CD14-positive monocyte (primary cell): ENCODE data around the gene SPATA2. TPM values are rescaled to one million over a fixed set of nuclear protein-coding genes. Genes with fewer than 3 reads are reported as not detected.

Source experiments
- DNase-seq, 3 donors: peaks; one replicate each; pipeline ENCODE4 v3.0.0-alpha.2; 2011 to 2022
- H2AFZ ChIP-seq: 2 replicates; pipeline ENCODE4 v1.6.0; 2012; ENCODE audit warnings: mild to moderate bottlenecking, low read depth, low read length, inconsistent platforms; ENCODE audit not compliant: insufficient read depth, poor library complexity, severe bottlenecking
- H3K27ac ChIP-seq, 2 donors: 1 replicate in 1 of 2; 2 replicates in 1 of 2; pipeline ENCODE4 v1.5.1; 2012 to 2013; ENCODE audit warnings: low read length in 2 of 2, control low read depth in 1 of 2, inconsistent platforms in 1 of 2, low read depth in 1 of 2, mild to moderate bottlenecking in 1 of 2
- H3K27me3 ChIP-seq, 2 donors: one replicate each; pipeline versions ENCODE4 v1.6.0 to v1.6.1; 2011 to 2013; ENCODE audit warnings: low read length in 2 of 2; ENCODE audit not compliant: control insufficient read depth in 2 of 2, insufficient read depth in 2 of 2
- H3K36me3 ChIP-seq, 2 donors: replicated peaks in 1 of 2; 1 replicate in 1 of 2; 2 replicates in 1 of 2; pipeline versions ENCODE4 v1.5.1 to v1.6.1; 2012 to 2013; ENCODE audit warnings: low read length in 2 of 2, control low read depth in 1 of 2, inconsistent platforms in 1 of 2, mild to moderate bottlenecking in 1 of 2; ENCODE audit not compliant: insufficient read depth in 2 of 2, control insufficient read depth in 1 of 2
- H3K4me1 ChIP-seq, 2 donors: 1 replicate in 1 of 2; 2 replicates in 1 of 2; pipeline versions ENCODE4 v1.5.1 to v1.6.1; 2012 to 2013; ENCODE audit warnings: low read length in 2 of 2, control low read depth in 1 of 2, inconsistent platforms in 1 of 2, mild to moderate bottlenecking in 1 of 2, moderate library complexity in 1 of 2; ENCODE audit not compliant: insufficient read depth in 2 of 2, control insufficient read depth in 1 of 2
- H3K4me2 ChIP-seq: replicated peaks from 2 replicates; pipeline ENCODE3; 2012; ENCODE audit warnings: low read length, moderate library complexity, mild to moderate bottlenecking; ENCODE audit not compliant: poor library complexity, severe bottlenecking; ENCODE audit errors: extremely low read depth
- H3K4me3 ChIP-seq, 3 experiments: fragments of 200-600 bp in 1 of 3; sonication (generic) in 1 of 3; replicated peaks in 1 of 3; 1 replicate in 2 of 3; 2 replicates in 1 of 3; pipeline ENCODE4 v1.5.1; 2011 to 2013; ENCODE audit warnings: low read length in 3 of 3, mild to moderate bottlenecking in 3 of 3, control low read depth in 2 of 3, low read depth in 2 of 3, inconsistent platforms in 1 of 3, moderate library complexity in 1 of 3
- H3K79me2 ChIP-seq: 2 replicates; pipeline ENCODE4 v1.6.0; 2012; ENCODE audit warnings: mild to moderate bottlenecking, control low read depth, inconsistent platforms, low read length, moderate library complexity; ENCODE audit not compliant: insufficient read depth
- H3K9ac ChIP-seq: 2 replicates; pipeline ENCODE4 v1.6.0; 2017; ENCODE audit warnings: low read length, mild to moderate bottlenecking; ENCODE audit not compliant: insufficient read depth, poor library complexity, severe bottlenecking
- H3K9me3 ChIP-seq, 2 donors: replicated peaks in 1 of 2; 1 replicate in 1 of 2; 2 replicates in 1 of 2; pipeline versions ENCODE4 v1.5.1 to v1.6.1; 2012 to 2013; ENCODE audit warnings: low read length in 2 of 2, control low read depth in 1 of 2; ENCODE audit not compliant: control insufficient read depth in 1 of 2, insufficient read depth in 1 of 2
- H4K20me1 ChIP-seq: 2 replicates; pipeline ENCODE4 v1.6.0; 2012; ENCODE audit warnings: mild to moderate bottlenecking, low read length, control low read depth, moderate library complexity; ENCODE audit not compliant: insufficient read depth
- H3K27ac Mint-ChIP-seq, 7 donors: one replicate each; pipeline ENCODE4 v1.8.0; 2020; ENCODE audit warnings: mild to moderate bottlenecking in 7 of 7, mixed read lengths in 7 of 7, moderate library complexity in 6 of 7, inconsistent platforms in 2 of 7
- H3K27me3 Mint-ChIP-seq, 3 donors: one replicate each; pipeline ENCODE4 v1.8.0; 2021 to 2022; ENCODE audit warnings: low read depth in 3 of 3, mild to moderate bottlenecking in 3 of 3, mixed read lengths in 3 of 3, moderate library complexity in 3 of 3, inconsistent platforms in 1 of 3
- H3K36me3 Mint-ChIP-seq, 2 donors: one replicate each; pipeline ENCODE4 v1.8.0; 2020; ENCODE audit warnings: mixed read lengths in 2 of 2, inconsistent platforms in 1 of 2, mild to moderate bottlenecking in 1 of 2
- H3K4me1 Mint-ChIP-seq: one replicate; pipeline ENCODE4 v1.8.0; 2020; ENCODE audit warnings: mild to moderate bottlenecking, mixed read lengths
- H3K4me3 Mint-ChIP-seq, 2 donors: one replicate each; pipeline ENCODE4 v1.8.0; 2020; ENCODE audit warnings: mild to moderate bottlenecking in 2 of 2, mixed read lengths in 2 of 2, moderate library complexity in 1 of 2
- H3K9me3 Mint-ChIP-seq, 7 donors: one replicate each; pipeline ENCODE4 v1.8.0; 2020 to 2022; ENCODE audit warnings: mixed read lengths in 7 of 7, mild to moderate bottlenecking in 6 of 7, moderate library complexity in 6 of 7, inconsistent platforms in 2 of 7
- CTCF ChIP-seq: fragments of 200-600 bp; IDR thresholded peaks from one replicate; pipeline ENCODE4 v1.8.0; 2022; ENCODE audit warnings: antibody characterized with exemption, mild to moderate bottlenecking
- WGBS: methylation state at CpG from one replicate; pipeline ENCODE4 v1.1.5; 2013; ENCODE audit warnings: missing lambda C conversion rate; ENCODE audit not compliant: insufficient coverage; 5-methylcytosine and 5-hydroxymethylcytosine counted together
- intact Hi-C, 2 donors: fragments of 100-400 bp; cut with micrococcal nuclease; formaldehyde crosslinking; loops; one replicate each; pipeline versions ENCODE4 v1.15.0 to v1.15.1; 2023
- polyA plus RNA-seq, 3 donors: library from polyadenylated mRNA; depleted of rRNA in 1 of 3; unstranded in 2 of 3; stranded (reverse) in 1 of 3; fragments of 300-500 nt in 2 of 3; fragments of >200 nt in 1 of 3; fragmentation: Illumina TruSeq in 2 of 3; gene quantifications; 1 replicate in 2 of 3; 2 replicates in 1 of 3; pipeline ENCODE4 v1.2.3, GENCODE V29; 2012 to 2021

The SPATA2 gene
- polyA plus RNA-seq, 3 donors, result 1.9 to 13.3 (median 3.9) TPM

GRCh38 chr20:49913399-49914047 lies 1.8 kb downstream of the SPATA2 start:
- peaks cover 0 to 2% (median 0%) of the 10 kb centered on the region in 7 donors for H3K9me3 Mint-ChIP-seq
- WGBS, result 91% methylated on average over 10 of the region's 16 CpGs
- no peak overlapping the region for H3K4me3 Mint-ChIP-seq
- peaks cover 21 to 37% of the 10 kb centered on the region in 2 donors for H3K36me3 Mint-ChIP-seq
- peak overlapping the region; percentile 90 for H3K4me2 ChIP-seq
- peaks cover 25 to 44% of the 10 kb centered on the region in 2 donors for H3K36me3 ChIP-seq
- H3K79me2 ChIP-seq, result peaks cover 66% of the 10 kb centered on the region
- H3K27me3 Mint-ChIP-seq, result peaks cover 0 to 1% (median 0%) of the 10 kb centered on the region in 3 donors
- no peaks in the 10 kb centered on the region for H3K9me3 ChIP-seq
- H3K27ac ChIP-seq, result peak overlapping the region in 1 of 2 donors; percentile 12
- intact Hi-C loops, result loop anchor here in 1 of 2 donors (2.0 kb wide), 1 partner anchor 23 kb away; the partner anchor contains the start of gene RNF114
- no peak for DNase-seq
- H3K4me3 ChIP-seq, result peak overlapping the region in 1 of 3 experiments; percentile 96
- no peak overlapping the region for H2AFZ ChIP-seq
- peak overlapping the region in 6 of 7 donors; percentile 10 to 78 (median 21) for H3K27ac Mint-ChIP-seq
- peaks cover 36% of the 10 kb centered on the region for H3K4me1 Mint-ChIP-seq
- H3K9ac ChIP-seq, result no peak overlapping the region
- H3K27me3 ChIP-seq, result no peaks in the 10 kb centered on the region
- peaks cover 48% of the 10 kb centered on the region for H4K20me1 ChIP-seq
- peaks cover 34 to 35% of the 10 kb centered on the region in 2 donors for H3K4me1 ChIP-seq
- TF ChIP-seq CTCF, result no peak

- Mint-ChIP-seq H3K9me3 (peaks cover 0 to 2% (median 0%) of the 10 kb centered on the region in 7 donors), H3K27me3 (peaks cover 0 to 1% (median 0%) of the 10 kb centered on the region in 3 donors), H3K36me3 (peaks cover 48 to 69% of the 10 kb centered on the region in 2 donors), H3K27ac (peak overlapping the region in 2 of 7 donors; percentile 37 to 67), H3K4me1 (peaks cover 18% of the 10 kb centered on the region), H3K4me3 (no peak overlapping the region)
- Histone ChIP-seq H3K27me3 (no peaks in the 10 kb centered on the region), H3K4me3 (no peak overlapping the region), H3K4me2 (no peak overlapping the region), H3K4me1 (peaks cover 14 to 15% of the 10 kb centered on the region in 2 donors), H3K36me3 (peaks cover 55 to 76% of the 10 kb centered on the region in 2 donors), H3K79me2 (peaks cover 74% of the 10 kb centered on the region), H3K27ac (no peak overlapping the region), H3K9me3 (no peaks in the 10 kb centered on the region), H3K9ac (no peak overlapping the region), H2AFZ (no peak overlapping the region), H4K20me1 (peaks cover 48% of the 10 kb centered on the region)
- DNase-seq, result no peak
- WGBS, result 95% methylated on average over 3 of the region's 4 CpGs
- intact Hi-C loops, result no loop called here
- TF ChIP-seq CTCF, result no peak
Observed at GRCh38 chr20:49910340-49910706, 5.0 kb downstream of the SPATA2 start.
